Esophagus (tissue), 2 donors: ENCODE measurements around the gene TMED1. TPM values are rescaled to one million over a fixed set of nuclear protein-coding genes. Genes with fewer than 3 reads are reported as not detected.
"Not testable (repeated sequence)": the region's sequence is repeated elsewhere in the genome, so short reads cannot be mapped to it uniquely, and the experiment has no call there.

Source experiments
- H3K27ac ChIP-seq, 2 donors: one replicate each; pipeline ENCODE4 v1.5.1; 2013; ENCODE audit warnings: low read depth in 2 of 2, mild to moderate bottlenecking in 2 of 2, inconsistent platforms in 1 of 2, low read length in 1 of 2, moderate library complexity in 1 of 2
- H3K27me3 ChIP-seq, 2 donors: one replicate each; pipeline ENCODE4 v1.6.1; 2013; ENCODE audit warnings: low read length in 2 of 2, control low read depth in 1 of 2, mild to moderate bottlenecking in 1 of 2; ENCODE audit not compliant: insufficient read depth in 2 of 2, control insufficient read depth in 1 of 2
- H3K36me3 ChIP-seq, 2 donors: one replicate each; pipeline ENCODE4 v1.6.1; 2013; ENCODE audit warnings: low read length in 1 of 2; ENCODE audit not compliant: control insufficient read depth in 2 of 2, insufficient read depth in 2 of 2
- H3K4me1 ChIP-seq, 2 donors: one replicate each; pipeline ENCODE4 v1.6.1; 2013; ENCODE audit warnings: low read length in 1 of 2; ENCODE audit not compliant: control insufficient read depth in 2 of 2, insufficient read depth in 2 of 2
- H3K4me3 ChIP-seq, 2 donors: one replicate each; pipeline ENCODE4 v1.5.1; 2013; ENCODE audit warnings: low read length in 2 of 2, mild to moderate bottlenecking in 2 of 2, low read depth in 1 of 2, moderate library complexity in 1 of 2
- H3K9me3 ChIP-seq, 2 donors: one replicate each; pipeline ENCODE4 v1.6.1; 2013; ENCODE audit warnings: mild to moderate bottlenecking in 2 of 2, low read depth in 1 of 2, low read length in 1 of 2, moderate library complexity in 1 of 2; ENCODE audit not compliant: control insufficient read depth in 2 of 2, insufficient read depth in 1 of 2
- WGBS, 2 donors: extraction: QIAGEN DNeasy Blood & Tissue Kit; methylation state at CpG; one replicate each; pipeline ENCODE4 v1.1.7; 2013; 5-methylcytosine and 5-hydroxymethylcytosine counted together
- polyA plus RNA-seq, 2 donors: library from polyadenylated mRNA; stranded (reverse); fragments of 200-250 nt; gene quantifications; one replicate each; pipeline ENCODE4 v1.2.3, GENCODE V29; 2013
- donor health status: healthy with polysubstance abuse.
- donor health status: Bipolar disorder and iron deficiency.

Gene TMED1, protein sequence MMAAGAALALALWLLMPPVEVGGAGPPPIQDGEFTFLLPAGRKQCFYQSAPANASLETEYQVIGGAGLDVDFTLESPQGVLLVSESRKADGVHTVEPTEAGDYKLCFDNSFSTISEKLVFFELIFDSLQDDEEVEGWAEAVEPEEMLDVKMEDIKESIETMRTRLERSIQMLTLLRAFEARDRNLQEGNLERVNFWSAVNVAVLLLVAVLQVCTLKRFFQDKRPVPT
- polyA plus RNA-seq: 10 to 100 TPM in 1 of 2 donors, 1 to 10 TPM in 1; 9.9 to 20.4 TPM

GRCh38 chr19:10835754-10836478 lies at the start of gene TMED1:
TMED1 (minus strand) TSS chr19:10836212; CDS start chr19:10836191, 21 bp downstream.
- Histone ChIP-seq H3K27ac (peak within 1 kb of the TSS; percentile 98 to 99), H3K9me3 (peaks cover 0 to 5% of the 10 kb centered on the region in 2 donors), H3K36me3 (peaks cover 4 to 17% of the 10 kb centered on the region in 2 donors), H3K4me1 (peaks cover 5 to 7% of the 10 kb centered on the region in 2 donors), H3K4me3 (peak within 1 kb of the TSS; percentile 61 to 77), H3K27me3 (no peaks in the 10 kb centered on the region)
- 1% methylated on average over 50 of the region's 50 CpGs for WGBS, 2 donors

- no peaks in the 10 kb centered on the region for H3K9me3 ChIP-seq
- H3K4me3 ChIP-seq: no peak overlapping the region
- H3K27me3 ChIP-seq: no peaks in the 10 kb centered on the region
- H3K36me3 ChIP-seq: peaks cover 0 to 3% of the 10 kb centered on the region in 2 donors
- H3K27ac ChIP-seq: no peak overlapping the region
- H3K4me1 ChIP-seq: peaks cover 14 to 19% of the 10 kb centered on the region in 2 donors
- 61 to 71% methylated on average over 20 of the region's 20 CpGs for WGBS, 2 donors
These were observed 49.5 kb upstream of the TMED1 start for GRCh38 chr19:10885201-10886169.

DNA sequence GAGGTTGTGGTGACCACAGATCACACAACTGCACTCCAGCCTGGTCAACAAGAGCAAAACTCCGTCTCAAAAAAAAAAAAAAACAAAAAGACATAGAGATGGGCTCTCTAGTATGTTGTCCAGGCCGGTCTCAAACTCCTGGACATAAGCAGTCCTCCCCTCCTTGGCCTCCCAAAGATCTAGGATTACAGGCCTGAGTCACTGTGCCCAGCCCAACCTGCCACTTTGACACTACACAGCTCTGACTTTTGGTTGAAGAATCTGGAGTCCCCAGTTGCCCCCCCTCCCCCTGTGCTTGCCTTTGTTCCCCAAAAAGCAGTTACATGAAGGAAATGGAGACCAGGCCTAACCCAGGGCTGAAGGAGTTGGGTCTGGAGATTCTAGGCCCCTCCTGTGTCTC lies 48.3 kb upstream of the TMED1 start:
- Histone ChIP-seq H3K9me3 (no peaks in the 10 kb centered on the region), H3K27me3 (no peaks in the 10 kb centered on the region), H3K27ac (no peak overlapping the region), H3K4me3 (no peak overlapping the region), H3K36me3 (peaks cover 0 to 3% of the 10 kb centered on the region in 2 donors), H3K4me1 (peaks cover 14 to 21% of the 10 kb centered on the region in 2 donors)
- WGBS, 2 donors: 67 to 82% methylated on average over 2 of the region's 2 CpGs

DNA sequence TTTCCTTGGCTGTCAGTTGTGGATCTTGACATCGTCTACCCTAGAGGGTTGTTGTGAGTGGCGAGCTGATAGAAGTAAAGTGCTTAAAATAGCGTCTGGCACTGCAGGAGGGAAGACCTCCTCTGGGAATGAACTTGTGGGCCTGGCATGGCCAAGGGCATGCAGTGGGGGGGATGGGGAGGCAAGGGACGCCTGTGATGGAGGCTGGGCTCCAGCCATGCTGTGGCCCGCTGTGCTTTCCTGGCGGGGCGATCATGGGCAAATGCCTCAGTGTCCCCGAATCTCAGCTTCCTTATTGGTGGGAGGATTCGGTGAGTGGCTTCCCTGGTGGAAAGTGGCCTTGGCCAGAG lies 46.1 kb upstream of the TMED1 start:
- H3K4me3 ChIP-seq: no peak overlapping the region

GRCh38 chr19:10881403-10882107 lies 45.5 kb upstream of the TMED1 start:
- peaks cover 0 to 3% of the 10 kb centered on the region in 2 donors for H3K36me3 ChIP-seq
- peaks cover 6 to 7% of the 10 kb centered on the region in 2 donors for H3K4me1 ChIP-seq
- no peaks in the 10 kb centered on the region for H3K9me3 ChIP-seq
- no peak overlapping the region for H3K4me3 ChIP-seq
- H3K27ac ChIP-seq: no peak overlapping the region
- WGBS, 2 donors: 78 to 82% methylated on average over 14 of the region's 14 CpGs
- no peaks in the 10 kb centered on the region for H3K27me3 ChIP-seq

More for the DNA sequence above, 46.1 kb upstream of the TMED1 start:
- Histone ChIP-seq H3K36me3 (peaks cover 0 to 3% of the 10 kb centered on the region in 2 donors), H3K27me3 (no peaks in the 10 kb centered on the region), H3K4me1 (peaks cover 7 to 10% of the 10 kb centered on the region in 2 donors), H3K27ac (no peak overlapping the region), H3K9me3 (no peaks in the 10 kb centered on the region)
- WGBS, 2 donors: 82 to 83% methylated on average over 9 of the region's 9 CpGs

DNA sequence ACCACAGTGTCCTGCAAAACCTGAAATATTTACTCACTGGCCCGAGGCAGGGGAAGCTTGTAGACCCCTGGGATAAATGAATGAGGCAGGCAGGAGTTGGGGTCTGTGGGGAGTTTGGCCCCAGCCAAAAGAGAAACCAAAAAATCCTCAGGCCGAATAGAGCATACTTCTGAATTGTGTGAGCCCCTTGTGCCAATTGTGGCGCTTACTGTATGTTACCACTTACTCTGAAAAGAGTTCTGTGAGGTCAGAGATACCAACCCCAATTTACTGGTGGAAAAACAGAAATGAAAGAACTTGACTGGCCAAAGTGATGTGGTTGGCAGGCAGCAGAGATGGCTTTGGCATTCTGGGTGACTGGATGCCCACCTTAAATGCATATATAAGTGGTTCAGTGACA lies 42.2 kb upstream of the TMED1 start:
- H3K4me3 ChIP-seq: no peak overlapping the region
- H3K4me1 ChIP-seq: peaks cover 6 to 8% of the 10 kb centered on the region in 2 donors
- no peaks in the 10 kb centered on the region for H3K36me3 ChIP-seq
- H3K27me3 ChIP-seq: no peaks in the 10 kb centered on the region
- peak overlapping the region in 1 of 2 donors; percentile 38 for H3K27ac ChIP-seq
- WGBS, 2 donors: 69 to 79% methylated on average over 3 of the region's 3 CpGs
- H3K9me3 ChIP-seq: no peaks in the 10 kb centered on the region

DNA sequence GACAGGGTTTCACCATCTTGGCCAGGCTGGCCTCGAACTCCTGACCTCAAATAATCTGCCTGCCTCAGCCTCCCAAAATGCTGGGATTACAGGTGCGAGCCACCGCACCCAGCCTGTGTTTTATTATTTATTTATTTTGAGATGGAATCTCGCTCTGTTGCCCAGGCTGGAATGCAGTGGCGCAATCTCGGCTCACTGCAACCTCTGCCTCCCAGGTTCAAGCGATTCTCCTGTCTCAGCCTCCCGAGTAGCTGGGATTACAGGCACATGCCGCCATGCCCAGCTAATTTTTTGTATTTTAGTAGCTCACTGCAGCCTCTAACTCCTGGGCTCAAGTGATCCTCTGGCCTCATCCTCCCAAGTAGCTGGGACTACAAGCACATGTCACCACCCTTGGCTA lies 41.6 kb upstream of the TMED1 start:
- peak overlapping the region in 1 of 2 donors; percentile 40 for H3K27ac ChIP-seq
- H3K36me3 ChIP-seq: not testable (repeated sequence)

GRCh38 chr19:10876459-10877240 lies 40.6 kb upstream of the TMED1 start:
- WGBS, 2 donors: 71 to 73% methylated on average over 10 of the region's 10 CpGs

More for the DNA sequence above, 41.6 kb upstream of the TMED1 start:
- H3K4me1 ChIP-seq, H3K4me3 ChIP-seq, H3K9me3 ChIP-seq, H3K27me3 ChIP-seq: not testable (repeated sequence)
- 97% methylated on average over 9 of the region's 9 CpGs for WGBS, 2 donors

More at GRCh38 chr19:10876459-10877240, 40.6 kb upstream of the TMED1 start:
- Histone ChIP-seq H3K27ac (peak overlapping the region in 1 of 2 donors; percentile 59), H3K27me3 (no peaks in the 10 kb centered on the region), H3K36me3 (no peaks in the 10 kb centered on the region), H3K4me3 (no peak overlapping the region), H3K9me3 (no peaks in the 10 kb centered on the region), H3K4me1 (peaks cover 3 to 5% of the 10 kb centered on the region in 2 donors)
